ENCODE data around the gene PPOX. TPM values are rescaled to one million over a fixed set of nuclear protein-coding genes. Genes with fewer than 3 reads are reported as not detected.

The PPOX gene
- total RNA-seq, 1 donor from 2014 or later, result 23.3 TPM

DNA sequence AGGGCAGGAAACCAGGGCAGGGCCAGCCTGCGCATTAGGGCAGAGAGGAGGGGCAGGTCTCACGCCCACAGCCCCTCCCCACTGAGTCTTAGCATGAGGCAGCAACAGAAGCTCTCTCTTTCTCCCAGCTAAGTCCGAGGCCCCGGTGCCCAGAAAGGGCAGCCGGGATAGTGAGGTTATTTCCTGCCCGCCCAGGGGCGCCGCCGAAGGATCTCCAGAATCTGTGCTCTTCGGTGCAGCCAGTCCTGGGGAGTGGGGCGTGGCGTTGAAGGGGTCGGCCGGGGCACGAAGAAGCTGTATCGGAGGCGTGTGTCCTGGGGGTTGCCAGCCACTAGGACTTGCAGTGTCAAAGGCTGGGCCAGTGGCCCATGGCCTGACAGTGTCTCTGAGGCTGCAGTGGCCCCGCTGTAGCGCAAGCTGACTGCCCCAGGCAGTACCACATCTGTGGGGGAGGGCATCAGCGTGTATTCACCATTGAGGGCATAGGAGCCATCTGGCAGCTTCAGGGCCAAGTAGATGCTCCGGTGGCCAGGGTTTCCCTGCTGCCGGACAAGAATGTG lies 24.8 kb downstream of the PPOX start:
- no peak for DNase-seq

DNA sequence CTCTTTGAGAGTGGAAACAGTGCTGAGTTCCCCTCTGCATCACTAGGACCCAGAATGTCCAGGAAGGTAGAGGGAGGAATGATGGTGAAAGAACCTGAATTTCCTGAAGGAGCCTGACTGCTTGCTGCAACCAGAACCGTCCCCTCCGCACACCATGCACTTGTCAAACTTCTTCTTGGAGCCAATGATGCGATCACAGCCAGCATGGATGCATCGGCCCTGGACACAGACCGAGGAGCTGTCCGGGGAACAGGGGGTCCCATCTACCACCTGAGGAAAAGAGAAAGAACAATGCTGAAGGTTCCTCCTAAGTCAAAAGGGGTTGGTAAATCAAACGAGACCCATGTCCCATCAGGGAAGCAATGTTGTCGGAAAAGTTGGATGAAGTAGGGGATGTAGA lies 25.7 kb downstream of the PPOX start:
- no peak overlapping the region for H3K4me3 ChIP-seq
- H3K9me3 ChIP-seq, result no peaks in the 10 kb centered on the region
- H3K27ac ChIP-seq, result no peak overlapping the region
- TF ChIP-seq, protein P1, sequence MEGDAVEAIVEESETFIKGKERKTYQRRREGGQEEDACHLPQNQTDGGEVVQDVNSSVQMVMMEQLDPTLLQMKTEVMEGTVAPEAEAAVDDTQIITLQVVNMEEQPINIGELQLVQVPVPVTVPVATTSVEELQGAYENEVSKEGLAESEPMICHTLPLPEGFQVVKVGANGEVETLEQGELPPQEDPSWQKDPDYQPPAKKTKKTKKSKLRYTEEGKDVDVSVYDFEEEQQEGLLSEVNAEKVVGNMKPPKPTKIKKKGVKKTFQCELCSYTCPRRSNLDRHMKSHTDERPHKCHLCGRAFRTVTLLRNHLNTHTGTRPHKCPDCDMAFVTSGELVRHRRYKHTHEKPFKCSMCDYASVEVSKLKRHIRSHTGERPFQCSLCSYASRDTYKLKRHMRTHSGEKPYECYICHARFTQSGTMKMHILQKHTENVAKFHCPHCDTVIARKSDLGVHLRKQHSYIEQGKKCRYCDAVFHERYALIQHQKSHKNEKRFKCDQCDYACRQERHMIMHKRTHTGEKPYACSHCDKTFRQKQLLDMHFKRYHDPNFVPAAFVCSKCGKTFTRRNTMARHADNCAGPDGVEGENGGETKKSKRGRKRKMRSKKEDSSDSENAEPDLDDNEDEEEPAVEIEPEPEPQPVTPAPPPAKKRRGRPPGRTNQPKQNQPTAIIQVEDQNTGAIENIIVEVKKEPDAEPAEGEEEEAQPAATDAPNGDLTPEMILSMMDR (IDR thresholded peaks at IDR 0.05), result no peak
- ATAC-seq, result no peak
- H3K36me3 ChIP-seq, result no peaks in the 10 kb centered on the region
- intact Hi-C loops (cut with DNase I), result no loop called here
- H3K4me1 ChIP-seq, result peaks cover 20% of the 10 kb centered on the region
- no peak for DNase-seq
- no peaks in the 10 kb centered on the region for H3K27me3 ChIP-seq

More for the DNA sequence above, 24.8 kb downstream of the PPOX start:
- peaks cover 24% of the 10 kb centered on the region for H3K4me1 ChIP-seq
- intact Hi-C loops (cut with DNase I), result no loop called here
- no peaks in the 10 kb centered on the region for H3K9me3 ChIP-seq
- TF ChIP-seq, protein P1 (IDR thresholded peaks at IDR 0.05), result no peak
- no peak overlapping the region for H3K27ac ChIP-seq
- no peak overlapping the region for H3K4me3 ChIP-seq
- H3K36me3 ChIP-seq, result no peaks in the 10 kb centered on the region
- ATAC-seq, result no peak
- H3K27me3 ChIP-seq, result no peaks in the 10 kb centered on the region

DNA sequence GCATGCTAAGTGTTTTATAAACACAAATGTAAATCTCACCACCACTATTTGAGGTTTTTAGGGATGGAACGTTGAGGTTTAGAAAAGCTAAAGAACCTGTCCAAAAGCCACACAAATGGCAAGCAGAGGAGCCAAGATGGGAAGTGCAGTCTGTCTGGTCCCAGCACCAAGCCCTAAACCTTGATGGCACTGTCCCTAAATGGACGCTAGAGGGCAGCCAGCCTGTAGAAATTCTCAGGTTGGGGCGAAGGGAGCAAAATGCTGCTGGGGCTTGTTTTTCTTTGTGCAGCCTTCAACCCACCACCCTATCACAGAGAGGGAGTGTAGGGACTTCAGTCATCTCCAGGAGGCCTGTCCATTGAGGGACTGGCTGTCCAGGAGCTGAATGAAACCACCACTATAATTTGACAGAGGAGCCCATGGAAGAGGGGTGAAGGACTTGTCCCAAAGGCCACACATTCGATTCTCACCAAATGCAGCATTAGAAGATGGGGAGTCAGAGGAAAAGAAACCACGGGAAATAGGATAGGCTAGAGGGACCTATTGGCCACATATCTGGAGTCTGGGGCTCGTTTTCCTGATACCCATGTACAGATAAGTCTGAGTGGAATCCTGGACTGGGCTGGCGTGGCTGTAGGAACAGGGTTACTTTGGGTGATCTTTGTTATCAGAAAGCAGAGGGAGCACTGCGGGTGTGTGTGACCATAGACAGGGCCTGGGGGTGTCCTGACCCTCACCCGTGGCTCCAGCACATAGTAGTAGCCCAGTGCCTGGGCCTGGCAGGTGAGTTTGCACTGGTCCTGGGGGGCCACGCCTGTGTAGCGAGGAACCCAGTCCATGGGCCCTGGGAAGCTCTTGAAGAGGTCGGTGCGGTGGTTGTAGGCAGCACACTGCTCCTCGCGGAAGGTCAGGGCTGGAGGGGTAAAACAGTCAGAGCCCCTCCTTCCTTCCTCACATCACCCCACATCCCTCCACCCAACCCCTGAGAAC lies 26.5 kb downstream of the PPOX start:
- H3K4me1 ChIP-seq, result peaks cover 17% of the 10 kb centered on the region
- peak overlapping the region; percentile 24 for H3K27ac ChIP-seq
- TF ChIP-seq, protein P1 (IDR thresholded peaks at IDR 0.05), result peak; percentile 89
- DNase-seq (no peak), ATAC-seq (peak; percentile 83)
- intact Hi-C loops (cut with DNase I), result no loop called here
- no peaks in the 10 kb centered on the region for H3K27me3 ChIP-seq
- no peak overlapping the region for H3K4me3 ChIP-seq
- H3K36me3 ChIP-seq, result no peaks in the 10 kb centered on the region
- no peaks in the 10 kb centered on the region for H3K9me3 ChIP-seq

DNA sequence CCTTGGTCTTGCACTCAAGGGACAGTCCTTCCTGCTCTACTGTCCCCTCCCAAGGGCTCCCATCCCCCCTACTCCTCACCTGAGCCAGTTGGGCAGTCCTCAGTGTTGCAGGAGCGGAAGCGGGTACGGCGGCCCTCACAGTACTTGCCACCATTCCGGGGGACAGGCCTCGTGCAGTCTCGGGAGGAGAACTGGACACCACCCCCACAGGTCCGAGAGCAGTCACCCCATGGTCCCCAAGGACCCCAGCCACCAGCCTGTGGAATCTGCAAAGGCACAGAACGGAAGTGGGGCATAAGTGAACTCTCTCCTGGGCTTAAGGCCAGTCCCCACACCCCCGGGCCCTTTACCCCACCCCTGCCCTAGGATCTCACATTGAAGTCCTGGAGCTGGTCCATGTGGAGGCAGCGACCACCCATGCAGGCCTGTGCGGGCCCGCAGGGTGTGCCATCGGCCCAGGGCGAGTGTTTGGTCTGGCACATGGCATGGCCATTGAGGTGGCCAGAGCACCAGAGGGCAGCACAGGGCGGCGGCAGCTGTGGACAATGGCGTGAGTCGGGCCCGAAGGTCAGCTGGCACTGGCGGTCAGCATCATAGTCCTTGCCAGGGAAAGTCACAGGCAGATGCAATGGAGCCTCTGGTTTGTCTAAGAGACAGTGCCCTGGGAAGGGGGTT lies 27.5 kb downstream of the PPOX start:
- H3K4me3 ChIP-seq, result no peak overlapping the region
- TF ChIP-seq, protein P1 (IDR thresholded peaks at IDR 0.05), result peak; percentile 25

DNA sequence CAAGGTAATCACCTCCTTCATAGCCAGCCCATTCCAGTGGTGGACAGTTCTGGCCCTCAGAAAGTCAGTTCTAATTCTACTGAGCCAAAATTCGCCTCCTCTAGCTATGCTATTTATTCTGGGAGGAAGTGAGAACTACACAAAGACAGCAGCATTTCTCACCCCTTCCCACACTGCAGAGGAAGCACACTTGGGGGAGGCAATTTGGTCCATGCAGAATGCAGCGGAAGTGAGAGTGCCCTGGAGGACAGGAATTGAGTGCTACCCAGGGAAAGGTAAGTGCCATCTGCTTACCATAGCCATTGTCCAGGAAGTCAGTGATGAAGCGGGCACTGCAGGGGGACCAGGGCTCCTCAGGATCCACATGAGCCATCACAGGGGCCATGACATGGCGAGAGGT lies 28.9 kb downstream of the PPOX start:
- DNase-seq, result no peak
- Histone ChIP-seq H3K4me1 (peaks cover 39% of the 10 kb centered on the region), H3K36me3 (no peaks in the 10 kb centered on the region), H3K4me3 (no peak overlapping the region), H3K27me3 (no peaks in the 10 kb centered on the region), H3K9me3 (no peaks in the 10 kb centered on the region), H3K27ac (no peak overlapping the region)
- intact Hi-C loops (cut with DNase I), result no loop called here
- TF ChIP-seq, protein P1 (IDR thresholded peaks at IDR 0.05), result no peak
- peak; percentile 17 for ATAC-seq

More for the DNA sequence above, 27.5 kb downstream of the PPOX start:
- Histone ChIP-seq H3K27me3 (no peaks in the 10 kb centered on the region), H3K4me1 (peaks cover 26% of the 10 kb centered on the region), H3K27ac (no peak overlapping the region), H3K9me3 (no peaks in the 10 kb centered on the region), H3K36me3 (no peaks in the 10 kb centered on the region)
- intact Hi-C loops (cut with DNase I), result no loop called here
- no peak for ATAC-seq
- DNase-seq, result no peak
